NCI-H2107 treated with DMSO at 0.1 percent for 48 hours (cell line): ENCODE results near the gene REG3G.

Experiments
- DNase-seq: peaks from one replicate; lab custom pipeline; 2025; ENCODE audit not compliant: unreplicated experiment; lab: John Stamatoyannopoulos, UW

The REG3G gene

DNA sequence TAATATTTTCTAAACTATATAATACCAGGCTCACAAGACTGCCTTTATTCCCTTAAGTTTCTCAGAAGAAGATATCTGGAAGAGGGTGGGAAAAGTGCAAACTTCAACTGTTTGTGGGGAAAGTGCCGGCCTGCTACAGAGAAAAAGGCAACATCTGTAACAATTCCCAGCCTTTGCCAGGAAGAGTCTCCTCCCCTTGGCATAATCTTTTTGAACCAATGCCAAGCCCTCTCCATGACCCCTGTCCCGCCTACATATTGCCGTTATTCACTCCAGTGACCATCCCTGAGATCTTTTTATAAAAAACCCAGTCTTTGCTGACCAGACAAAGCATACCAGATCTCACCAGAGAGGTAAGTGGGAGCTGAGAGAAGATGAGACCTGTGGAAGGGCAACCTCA lies at the start of gene REG3G:
Gene REG3G (plus strand): TSS at position 282 of the 400 bp plus-strand sequence. CDS start 392 bp downstream, outside the sequence.
- DNase-seq = no peak

DNA sequence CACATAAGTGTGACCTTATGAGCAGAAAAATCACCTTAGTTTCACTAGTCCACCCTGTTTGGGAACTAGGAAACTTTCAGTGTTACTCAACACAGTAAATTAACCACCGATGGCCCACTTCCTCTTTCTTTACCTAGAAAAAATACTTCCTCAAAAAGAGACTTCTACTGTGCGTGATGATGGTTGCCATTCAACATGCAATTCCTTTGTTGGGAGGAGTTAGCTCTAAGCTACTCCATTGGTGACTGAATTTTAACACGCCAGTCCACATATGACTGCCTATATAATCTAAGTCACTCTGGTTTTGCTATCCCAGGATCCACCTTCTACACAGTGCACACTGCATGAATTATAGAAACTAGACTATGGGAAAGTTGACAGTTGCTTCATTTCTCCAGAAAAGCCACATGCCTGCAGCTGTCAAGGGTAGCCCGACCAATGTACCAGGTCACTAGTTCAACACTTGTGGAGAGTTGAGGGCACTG lies 47.8 kb upstream of the REG3G start:
- no peak for DNase-seq

DNA sequence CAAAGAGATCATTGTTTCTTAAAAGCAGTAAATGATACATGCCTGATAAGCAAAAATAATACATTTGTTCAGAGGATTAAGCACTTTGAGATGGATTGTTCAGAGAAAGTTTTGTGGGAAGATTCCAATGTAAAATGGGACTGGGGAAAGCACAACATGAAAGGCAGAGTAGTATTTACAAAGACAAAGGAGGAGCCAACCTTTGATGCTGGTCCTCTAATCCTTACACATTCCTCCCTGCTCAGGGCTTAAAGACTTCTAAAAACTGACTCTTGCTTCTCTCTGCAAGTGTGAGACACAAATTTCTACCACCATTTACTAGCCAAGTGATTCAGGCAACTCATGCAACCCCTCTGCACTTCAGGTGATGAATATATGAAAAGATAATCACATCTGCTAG lies 47.2 kb upstream of the REG3G start:
- DNase-seq = no peak

DNA sequence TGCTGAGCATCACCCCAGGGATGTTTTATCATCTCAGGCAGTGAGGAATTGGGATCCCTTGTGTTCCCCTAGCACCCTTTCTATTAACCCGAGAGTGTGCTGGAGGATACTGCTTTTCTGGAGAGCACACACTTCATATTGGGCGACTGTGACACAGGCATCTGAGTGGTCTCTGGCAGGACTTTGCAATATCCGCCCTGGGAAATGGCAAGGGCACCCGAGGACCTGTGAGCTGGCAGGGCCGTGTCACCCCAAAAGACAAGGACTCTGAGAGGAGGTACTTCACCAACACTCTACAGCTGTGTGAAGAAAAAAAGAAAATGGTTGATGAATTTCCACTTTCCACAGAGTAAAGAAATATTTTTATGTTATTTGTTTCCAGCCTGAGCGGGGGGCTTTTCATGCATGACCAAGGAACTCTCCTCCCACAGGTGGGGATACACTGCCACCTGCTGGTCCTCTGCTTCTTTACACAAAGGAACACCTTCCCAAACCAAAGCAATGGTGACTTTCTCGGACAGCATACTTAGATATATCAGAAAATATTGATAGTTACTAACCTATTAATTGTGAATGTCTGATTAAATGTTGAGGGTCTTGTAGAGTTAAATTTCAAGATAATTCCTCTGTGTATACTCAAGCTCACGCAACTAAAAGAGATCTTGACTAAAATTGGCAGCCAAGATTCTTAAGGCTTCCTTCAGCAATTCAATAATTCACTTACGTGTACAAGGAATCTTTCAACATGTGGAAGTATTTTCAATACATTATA lies 45.9 kb upstream of the REG3G start:
- peak; percentile 6 for DNase-seq

DNA sequence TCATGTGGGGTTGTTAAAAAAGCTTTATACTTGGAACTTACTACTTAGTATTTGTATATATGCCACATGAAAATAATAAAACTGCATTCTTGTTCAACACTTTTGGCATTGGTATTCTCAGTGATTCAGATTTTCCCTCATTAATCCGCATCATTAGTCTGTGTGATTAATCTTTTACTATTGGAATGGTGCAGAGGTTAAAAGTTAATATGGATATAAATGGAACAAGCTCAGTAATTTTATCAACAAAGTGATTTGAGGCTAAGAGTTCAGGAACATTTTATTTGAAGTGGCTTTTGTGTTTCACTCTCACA lies 45.4 kb upstream of the REG3G start:
- no peak for DNase-seq

DNA sequence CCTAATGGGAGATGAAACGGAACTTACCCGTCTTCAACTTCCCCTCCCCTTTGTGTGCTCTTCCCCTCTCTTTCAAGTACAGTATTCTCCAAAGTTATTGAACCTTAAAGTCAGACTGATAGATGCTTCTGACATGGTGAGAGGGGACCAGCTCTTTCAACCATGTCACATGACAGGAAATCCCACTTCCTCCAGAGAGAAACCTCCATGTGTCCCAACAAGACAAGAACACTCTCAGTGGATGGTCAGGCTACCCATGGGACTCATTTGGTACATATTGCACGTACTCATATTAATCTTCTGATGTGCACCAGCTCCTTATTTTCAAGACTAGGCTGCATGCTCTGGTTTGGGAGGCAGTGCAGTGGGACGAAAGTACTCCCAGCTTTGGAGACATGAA lies 44.6 kb upstream of the REG3G start:
- no peak for DNase-seq

DNA sequence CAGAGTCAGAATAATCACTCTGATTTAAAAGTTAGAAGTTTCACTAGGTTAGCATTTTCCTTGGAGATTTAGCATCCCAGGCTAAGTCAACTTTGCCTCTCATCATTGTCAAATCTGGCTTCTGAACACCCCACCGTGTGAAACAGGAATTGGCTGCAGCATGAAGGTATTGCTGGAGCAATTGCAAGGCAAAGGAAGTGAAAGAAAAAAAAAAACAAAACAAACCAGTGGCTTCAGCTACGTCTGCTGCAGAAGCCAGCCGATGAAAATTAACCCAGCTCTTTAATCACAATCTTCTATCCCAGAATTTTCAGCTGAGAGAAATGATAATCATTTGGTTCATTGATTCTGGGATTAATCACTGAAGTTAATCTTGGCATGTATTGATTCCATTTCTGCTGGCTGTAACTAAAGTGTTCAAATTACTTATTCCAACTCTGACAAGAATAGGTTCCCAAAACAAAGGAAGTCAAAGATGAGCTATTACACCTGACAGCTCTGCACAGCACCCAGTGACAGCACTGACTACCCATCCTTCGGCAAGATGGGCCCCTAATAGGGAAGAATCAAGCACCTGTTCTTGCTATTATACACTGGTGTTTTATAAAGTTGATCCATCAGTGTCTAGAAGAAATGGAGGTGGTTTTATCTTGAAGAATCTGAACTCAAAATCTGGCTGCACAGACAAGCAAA lies 42.7 kb upstream of the REG3G start:
- no peak for DNase-seq

DNA sequence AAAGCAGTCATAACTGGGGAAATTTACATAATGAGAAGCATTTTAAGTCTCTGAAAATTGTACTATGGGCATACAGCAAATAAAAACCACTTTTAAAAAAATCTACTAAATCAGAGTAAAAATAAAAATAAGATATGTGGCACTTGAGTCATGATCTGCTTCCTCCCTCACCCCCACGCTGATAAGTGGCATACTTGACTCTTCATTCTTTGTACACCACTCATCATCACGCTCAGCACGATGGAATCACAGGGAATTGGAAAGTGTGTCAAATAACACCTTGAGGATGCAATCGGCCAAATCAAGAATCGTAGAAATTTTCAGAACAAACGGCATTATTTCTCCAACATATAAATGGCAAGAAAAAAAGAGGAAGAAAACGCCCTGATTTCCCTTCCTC lies 41.1 kb upstream of the REG3G start:
- DNase-seq = no peak

DNA sequence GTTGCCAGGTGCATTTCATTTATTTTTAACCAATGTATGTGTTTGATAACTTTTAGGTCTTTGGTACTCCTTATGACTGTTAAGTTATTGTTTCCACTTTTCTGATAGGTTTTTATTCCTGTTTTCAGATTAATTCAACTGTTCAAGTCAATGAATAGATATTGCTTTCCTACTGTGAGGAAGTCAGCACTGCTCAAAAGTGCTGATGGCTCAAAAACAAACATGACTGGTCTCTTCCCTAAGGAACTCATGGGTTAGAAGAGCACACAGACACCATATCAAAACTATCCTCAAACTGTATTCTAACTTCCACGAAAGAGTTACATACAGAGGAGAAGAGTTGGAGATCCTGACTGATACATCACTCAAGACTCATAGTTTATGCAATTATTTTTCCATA lies 39.9 kb upstream of the REG3G start:
- no peak for DNase-seq

DNA sequence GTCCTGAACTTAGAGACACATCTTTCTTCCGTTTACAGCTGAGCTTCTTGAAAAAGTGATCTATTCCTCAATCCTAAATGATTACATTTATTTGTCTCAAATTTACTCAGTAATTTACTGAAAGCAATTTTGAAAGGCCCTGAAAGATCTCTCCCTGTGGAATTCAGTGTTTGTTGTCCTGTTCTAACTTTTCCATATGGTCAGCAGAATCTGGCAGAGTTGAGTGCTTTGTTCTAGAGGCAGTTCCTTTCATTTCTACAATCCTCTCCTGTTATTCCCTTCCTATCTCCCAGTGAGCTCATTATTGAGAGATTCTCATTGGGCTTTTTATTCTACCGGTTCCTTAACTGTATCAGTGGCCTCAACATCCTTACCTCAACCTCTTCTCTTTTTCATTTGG lies 36.5 kb upstream of the REG3G start:
- no peak for DNase-seq

DNA sequence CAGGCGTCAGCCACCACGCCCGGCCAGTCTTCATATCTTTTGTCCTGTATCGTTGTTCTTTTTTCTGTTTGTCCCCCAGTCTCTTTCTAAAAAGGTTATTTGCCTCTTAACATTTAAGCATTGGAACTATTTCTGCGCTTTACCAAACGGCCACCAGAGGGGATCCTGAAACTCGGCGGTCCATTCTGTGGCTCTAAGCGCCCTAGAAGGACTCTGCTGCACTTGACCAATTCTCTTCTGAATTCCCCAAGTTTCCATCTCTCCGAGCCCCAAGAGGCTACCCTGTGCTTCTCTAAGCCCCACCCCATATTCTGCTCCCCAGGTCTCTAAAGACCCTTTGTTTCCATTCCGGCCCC lies 33.1 kb upstream of the REG3G start:
- DNase-seq = no peak

DNA sequence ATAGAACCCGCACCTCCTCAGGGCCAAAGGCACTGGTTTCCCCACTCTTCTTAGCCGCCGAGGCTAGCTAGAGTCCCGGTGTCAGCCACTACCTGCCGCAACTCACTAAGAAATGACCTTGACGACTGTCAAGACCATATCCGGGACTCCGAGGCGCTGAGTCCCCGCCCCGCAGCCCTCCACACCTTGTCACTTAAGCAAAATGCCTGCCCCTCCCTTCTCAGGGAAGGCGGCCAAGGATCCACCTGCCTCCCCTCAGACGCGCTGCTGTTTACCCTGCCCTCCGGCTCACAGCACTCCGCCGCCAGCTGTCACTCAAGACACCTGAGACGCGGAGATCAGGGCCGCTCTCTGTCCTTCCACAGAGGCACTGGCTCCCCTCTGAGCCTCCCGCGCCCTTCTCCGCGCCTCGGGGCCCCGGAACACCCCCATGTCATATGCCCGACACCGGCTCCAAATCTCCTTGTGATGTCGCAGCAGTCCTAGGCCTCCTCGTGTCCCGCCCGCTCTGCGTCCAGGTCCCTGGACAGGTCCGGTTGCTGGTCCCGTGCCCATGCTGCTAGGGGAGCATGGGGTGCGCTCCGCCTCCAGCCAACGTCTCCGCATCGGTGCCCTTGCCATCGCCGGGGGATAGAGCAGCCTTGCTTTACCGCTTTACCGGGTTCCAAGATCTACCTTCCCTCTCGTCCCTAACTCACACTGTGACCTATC lies 32.5 kb upstream of the REG3G start:
- no peak for DNase-seq

DNA sequence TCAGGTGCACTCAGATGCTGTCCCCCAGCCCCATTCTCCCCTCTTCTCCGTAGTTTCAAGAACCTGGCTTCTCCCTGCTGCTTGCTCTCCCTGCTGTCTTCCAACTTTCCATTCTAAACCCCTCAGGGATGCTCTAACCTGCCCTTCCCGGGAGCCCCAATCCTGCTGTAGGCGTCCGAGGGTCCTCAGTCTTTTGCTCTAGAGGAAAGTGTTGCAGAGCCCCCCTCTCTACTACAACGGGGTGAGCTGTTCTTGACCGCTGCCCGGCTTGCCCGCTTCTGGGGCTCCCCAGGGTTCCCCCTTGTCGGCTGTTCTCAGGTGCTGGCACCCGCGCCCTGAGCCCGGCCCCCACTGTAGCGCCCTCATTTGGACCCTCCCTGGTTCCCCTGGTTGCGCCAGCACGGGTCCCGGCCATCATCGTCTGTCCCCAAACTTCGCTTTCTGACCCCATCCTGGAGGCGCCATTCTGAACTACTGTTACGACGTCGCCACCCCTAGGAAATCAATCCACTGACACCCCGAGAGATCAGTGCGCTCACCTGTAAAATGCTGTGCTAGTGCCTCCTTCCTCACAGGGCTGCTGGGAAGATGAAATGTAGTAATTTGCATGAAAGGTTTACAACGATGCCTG lies 31.9 kb upstream of the REG3G start:
- DNase-seq = no peak

DNA sequence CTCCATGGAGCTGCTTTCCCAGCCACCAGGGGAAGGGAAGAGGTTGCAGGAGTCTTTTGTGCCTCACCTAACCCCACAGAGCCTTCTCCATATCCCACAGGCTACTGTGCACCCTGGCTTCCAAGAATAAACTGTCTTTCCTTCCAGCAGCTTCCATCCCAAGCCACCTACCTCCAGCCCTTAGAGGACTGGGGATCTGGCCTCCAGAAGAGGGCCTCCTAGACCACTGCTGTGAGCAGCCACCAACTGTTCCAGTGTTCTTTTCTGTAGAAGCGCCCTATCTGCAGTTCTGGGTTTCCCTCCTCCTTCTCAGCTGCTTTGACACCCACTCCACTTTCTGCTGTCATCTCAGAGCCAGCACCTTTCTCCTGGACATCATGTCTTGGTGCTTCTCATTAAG lies 30.7 kb upstream of the REG3G start:
- DNase-seq = no peak

DNA sequence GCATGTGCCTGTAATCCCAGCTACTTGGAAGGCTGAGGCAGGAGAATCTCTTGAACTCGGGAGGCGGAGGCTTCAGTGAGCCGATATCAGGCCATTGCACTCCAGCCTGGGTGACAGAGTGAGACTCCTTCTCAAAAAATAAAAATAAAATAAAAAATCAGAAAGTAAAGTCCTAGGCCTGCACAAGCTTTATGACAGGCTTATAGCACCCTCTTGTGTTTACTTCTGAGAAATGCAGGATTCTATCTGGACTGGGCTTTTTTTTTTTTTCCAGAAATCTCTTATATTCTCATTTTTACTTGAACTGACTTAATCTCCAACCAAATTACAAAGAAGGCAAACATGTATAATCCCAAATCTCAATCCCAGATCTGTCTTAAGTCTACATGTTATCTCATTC lies 26.1 kb upstream of the REG3G start:
- DNase-seq = no peak

DNA sequence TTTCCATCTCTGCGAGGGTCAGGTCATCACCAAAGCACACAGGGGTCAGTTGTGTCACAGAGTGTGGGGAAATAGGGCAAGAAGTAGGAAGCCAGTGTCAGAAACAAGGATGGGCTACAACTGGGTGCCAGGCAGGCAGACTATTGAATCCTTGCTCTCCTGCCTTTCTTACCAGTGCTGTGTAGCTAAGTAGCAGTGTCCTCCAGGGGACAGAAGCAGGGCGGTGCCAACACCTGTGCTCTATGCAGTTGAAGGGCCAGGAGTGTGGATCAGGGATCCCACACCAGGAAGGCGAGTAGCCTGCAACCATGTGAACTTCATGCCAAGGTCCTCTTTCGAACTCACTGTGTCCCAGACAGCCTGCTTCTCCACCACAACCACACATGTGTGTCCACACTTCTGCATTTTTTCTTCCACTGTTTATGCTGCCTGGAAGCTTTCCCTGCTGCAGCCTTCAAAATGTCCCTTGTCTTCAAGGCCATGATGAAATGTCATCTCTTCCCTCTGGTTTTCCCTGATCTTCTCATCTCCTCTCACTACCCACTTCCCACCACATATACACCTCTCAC lies 25.4 kb upstream of the REG3G start:
- no peak for DNase-seq

DNA sequence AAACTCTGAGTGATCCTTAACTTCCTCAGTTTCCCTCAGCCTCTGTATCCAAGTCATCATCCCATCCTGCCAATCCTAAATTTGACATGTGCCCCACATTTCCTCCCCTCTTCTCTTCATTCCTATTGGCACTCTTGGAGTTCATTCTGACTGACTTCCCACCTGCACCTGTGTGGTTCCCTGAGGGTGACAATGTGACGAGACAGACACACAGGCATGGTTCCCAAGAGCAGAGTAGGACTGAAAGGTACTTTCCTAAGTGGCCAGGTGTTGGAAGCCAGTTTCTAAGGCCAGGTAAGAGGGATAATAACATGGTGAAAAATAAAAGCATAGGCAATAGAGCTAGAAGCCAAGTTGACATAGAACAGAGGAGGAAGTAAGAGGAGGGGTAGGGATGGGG lies 24.2 kb upstream of the REG3G start:
- DNase-seq = no peak

DNA sequence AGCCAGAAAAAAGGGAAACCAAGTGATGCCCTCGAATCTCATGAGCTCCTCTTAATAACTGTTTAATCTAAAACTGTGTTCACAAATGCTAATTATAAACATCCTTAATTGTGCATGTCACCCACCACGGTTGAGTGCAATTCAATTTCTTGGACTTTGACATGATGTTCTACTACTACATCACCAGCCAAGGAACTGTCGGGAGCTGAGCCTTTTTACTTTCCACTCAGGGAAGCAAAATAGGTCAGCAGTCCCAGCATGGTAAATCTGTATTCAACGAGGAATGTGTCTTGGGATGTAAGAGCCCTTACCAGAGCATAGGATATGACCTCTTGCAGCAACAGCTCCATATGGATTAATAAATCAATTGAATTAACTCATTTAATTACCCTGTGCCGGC lies 20.8 kb upstream of the REG3G start:
- DNase-seq = no peak

DNA sequence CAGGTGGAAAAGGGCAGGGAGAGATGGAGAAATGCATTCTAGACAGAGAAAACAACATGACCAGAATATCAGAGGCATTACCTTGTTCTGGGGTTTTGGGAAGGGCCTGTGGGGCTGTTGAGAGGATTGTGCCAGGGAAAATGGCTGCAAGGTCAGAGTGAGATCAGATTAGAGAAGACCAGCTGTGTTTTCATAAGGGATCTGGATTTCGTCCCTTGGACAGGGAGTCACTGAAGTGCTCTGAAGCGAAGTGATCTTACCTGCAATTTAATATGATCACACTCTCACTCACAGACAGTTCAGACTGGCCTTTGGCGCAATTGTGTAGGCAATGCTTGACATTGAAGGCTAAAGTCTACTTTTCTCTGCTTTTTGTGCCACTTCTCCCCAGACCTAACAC lies 20.3 kb upstream of the REG3G start:
- DNase-seq = no peak

DNA sequence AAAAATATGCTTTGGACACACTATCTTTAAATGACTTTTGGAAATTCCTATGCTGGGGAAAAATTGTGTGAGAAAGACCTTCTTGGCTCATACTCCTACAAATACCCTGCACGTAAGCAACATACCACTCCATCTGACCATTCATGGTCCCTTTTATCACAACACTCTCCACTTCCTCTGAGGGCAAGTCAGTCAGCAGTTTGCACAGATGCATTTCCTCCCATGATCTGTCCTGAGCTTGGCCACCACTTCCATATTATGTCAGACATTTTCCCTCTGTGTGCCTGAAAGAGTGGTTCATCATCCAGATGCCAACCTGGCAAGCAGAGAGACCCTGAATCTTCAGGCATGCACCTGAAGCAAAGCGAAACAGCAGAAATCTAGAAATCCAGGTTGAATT lies 16.1 kb upstream of the REG3G start:
- DNase-seq = no peak

DNA sequence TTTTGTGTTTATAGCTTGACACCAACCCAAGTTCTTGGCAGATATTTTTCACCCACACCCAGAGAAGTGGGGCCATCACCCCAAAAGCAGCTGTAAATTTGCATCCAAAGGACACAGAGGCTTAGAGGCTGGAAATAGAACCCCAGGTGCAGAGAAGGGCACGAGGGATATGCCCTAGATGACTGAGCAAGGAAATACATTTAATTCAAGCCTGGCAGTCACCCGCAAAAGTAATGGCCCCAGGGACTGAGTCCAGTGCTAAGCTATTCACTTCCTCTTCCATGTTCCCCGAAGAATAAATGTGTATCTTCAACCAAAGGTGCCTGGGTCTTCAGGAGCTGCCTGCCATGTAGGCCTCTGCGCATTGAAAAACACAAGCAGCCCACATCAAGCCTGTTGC lies 14.0 kb upstream of the REG3G start:
- no peak for DNase-seq
